SU-DHL-6 (cell line): ENCODE measurements around the gene RPS6KA2.

Experiments used
- H2AFZ ChIP-seq: fragments of 200-600 bp; sonication (generic); 2 replicates; pipeline ENCODE4 v1.6.1; 2014; ENCODE audit warnings: low read depth, mild to moderate bottlenecking, moderate library complexity, mixed read lengths, antibody characterized with exemption, low read length; ENCODE audit not compliant: severe bottlenecking
- H3F3A ChIP-seq: fragments of 200-600 bp; shearing (Covaris generic); 2 replicates; pipeline ENCODE4 v1.6.0; 2016; ENCODE audit warnings: antibody characterized with exemption, mild to moderate bottlenecking; ENCODE audit not compliant: insufficient read depth
- H3K27ac ChIP-seq: fragments of 200-600 bp; sonication (generic); 2 replicates; pipeline ENCODE4 v1.5.1; 2016; ENCODE audit warnings: low read depth, mild to moderate bottlenecking, low read length, moderate library complexity, mixed read lengths
- H3K27me3 ChIP-seq: fragments of 200-600 bp; sonication (generic), shearing (Covaris generic); 2 replicates; pipeline ENCODE4 v1.6.0; 2014; ENCODE audit warnings: mild to moderate bottlenecking, low read length
- H3K36me3 ChIP-seq: fragments of 200-600 bp; sonication (generic); 2 replicates; pipeline ENCODE4 v1.6.1; 2014; ENCODE audit warnings: mild to moderate bottlenecking, low read length, mixed read lengths
- H3K4me2 ChIP-seq: fragments of 300-600, 200-600 bp; shearing (Covaris generic), sonication (generic); 2 replicates; pipeline ENCODE4 v1.6.0; 2014; ENCODE audit warnings: low read length, low read depth, mild to moderate bottlenecking; ENCODE audit not compliant: poor library complexity, severe bottlenecking
- H3K4me3 ChIP-seq: fragments of 200-600 bp; sonication (generic); 2 replicates; pipeline ENCODE4 v1.5.1; 2014; ENCODE audit warnings: antibody characterized with exemption, low read length, mild to moderate bottlenecking, mixed read lengths; ENCODE audit not compliant: insufficient read depth, poor library complexity, severe bottlenecking
- H3K79me2 ChIP-seq: fragments of 200-600 bp; sonication (generic); 2 replicates; pipeline ENCODE4 v1.6.1; 2014; ENCODE audit warnings: mild to moderate bottlenecking, low read length, moderate library complexity; ENCODE audit not compliant: insufficient read depth
- H3K9ac ChIP-seq: fragments of 200-600 bp; sonication (generic); 2 replicates; pipeline ENCODE4 v1.7.0; 2014; ENCODE audit warnings: mild to moderate bottlenecking, low read length
- H3K9me2 ChIP-seq: fragments of 200-600 bp; sonication (generic); replicated peaks from 2 replicates; pipeline ENCODE4 v1.6.1; 2014; ENCODE audit warnings: low read length; ENCODE audit not compliant: insufficient read depth
- H3K9me3 ChIP-seq: fragments of 200-600 bp; sonication (generic); 2 replicates; pipeline ENCODE4 v1.6.1; 2014; ENCODE audit warnings: low read length, mixed read lengths; ENCODE audit not compliant: insufficient read depth
- H4K20me1 ChIP-seq: fragments of 200-600 bp; sonication (generic); 2 replicates; pipeline ENCODE4 v1.6.1; 2014; ENCODE audit warnings: low read depth, mild to moderate bottlenecking, antibody characterized with exemption, low read length, moderate library complexity, mixed read lengths
- CTCF ChIP-seq: fragments of 200-600 bp; sonication (generic); IDR thresholded peaks from one replicate; pipeline ENCODE4 v1.5.1; 2017; ENCODE audit warnings: antibody characterized with exemption, mild to moderate bottlenecking, low read length, moderate library complexity; ENCODE audit not compliant: insufficient read depth, poor library complexity, severe bottlenecking
- EZH2phosphoT487 ChIP-seq: fragments of 200-600 bp; sonication (generic), shearing (Covaris generic); conservative IDR thresholded peaks from 2 replicates; pipeline ENCODE4 v1.6.1; 2018; ENCODE audit warnings: mild to moderate bottlenecking, antibody characterized with exemption, low read length, moderate library complexity, mixed read lengths

RPS6KA2 gene

GRCh38 chr6:166599205-166599604 is 27.8 kb downstream of the RPS6KA2 start:
- H3K79me2 ChIP-seq, result no peaks in the 10 kb centered on the region
- no peak overlapping the region for H3K9ac ChIP-seq

GRCh38 chr6:166598441-166599138 is 28.5 kb downstream of the RPS6KA2 start:
- H2AFZ ChIP-seq, result no peak overlapping the region
- H3K27me3 ChIP-seq, result no peaks in the 10 kb centered on the region
- no peaks in the 10 kb centered on the region for H3K36me3 ChIP-seq
- TF ChIP-seq EZH2phosphoT487, result no peak
- TF ChIP-seq CTCF, result no peak
- no peaks in the 10 kb centered on the region for H3F3A ChIP-seq
- no peak overlapping the region for H3K4me3 ChIP-seq
- no peaks in the 10 kb centered on the region for H3K79me2 ChIP-seq
- no peaks in the 10 kb centered on the region for H3K9me2 ChIP-seq
- H3K27ac ChIP-seq, result no peak overlapping the region
- no peak overlapping the region for H3K9ac ChIP-seq
- no peak overlapping the region for H3K4me2 ChIP-seq
- H3K9me3 ChIP-seq, result no peaks in the 10 kb centered on the region
- H4K20me1 ChIP-seq, result no peaks in the 10 kb centered on the region

More at GRCh38 chr6:166599205-166599604, 27.8 kb downstream of the RPS6KA2 start:
- Histone ChIP-seq H3K9me2 (no peaks in the 10 kb centered on the region), H3K36me3 (no peaks in the 10 kb centered on the region), H3K9me3 (no peaks in the 10 kb centered on the region), H3F3A (no peaks in the 10 kb centered on the region), H3K4me3 (no peak overlapping the region), H4K20me1 (no peaks in the 10 kb centered on the region), H3K4me2 (no peak overlapping the region), H2AFZ (no peak overlapping the region), H3K27me3 (no peaks in the 10 kb centered on the region), H3K27ac (no peak overlapping the region)
- TF ChIP-seq EZH2phosphoT487, result no peak
- TF ChIP-seq CTCF, result no peak

DNA sequence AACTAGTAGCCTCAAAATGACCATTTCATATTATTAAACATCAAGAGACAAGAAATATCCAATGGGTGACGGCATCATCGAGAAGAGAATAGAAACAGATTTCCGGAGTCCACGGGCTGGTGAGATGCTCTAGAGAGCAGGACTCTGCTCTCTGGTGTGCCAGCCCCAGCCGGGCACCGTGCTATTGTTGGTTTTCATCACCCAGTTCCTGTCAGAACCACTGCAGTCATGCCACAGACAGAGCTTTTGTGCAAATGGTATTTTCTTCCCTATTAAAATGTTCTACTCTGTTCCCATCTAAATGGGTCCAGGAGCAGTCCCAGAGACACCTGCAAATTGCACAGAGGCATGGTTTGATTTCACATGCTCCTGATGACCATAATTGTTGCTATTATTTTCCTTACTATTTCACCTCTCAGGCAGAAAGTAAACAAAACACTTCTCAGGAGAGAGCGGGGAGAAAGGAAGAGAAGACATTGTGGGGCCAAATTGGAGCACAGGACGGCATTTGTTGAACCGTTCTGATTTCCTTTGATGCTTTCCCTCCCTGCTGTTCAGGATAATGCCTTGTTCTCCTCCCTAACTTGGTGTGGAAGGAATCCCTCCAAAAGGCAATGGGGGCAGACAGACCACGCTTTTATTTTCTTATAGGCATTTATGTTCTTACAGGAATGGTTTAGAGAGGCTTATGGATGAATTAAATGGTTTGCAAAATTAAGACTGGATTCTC is 29.2 kb downstream of the RPS6KA2 start:
- H3K9me3 ChIP-seq, result no peaks in the 10 kb centered on the region
- no peaks in the 10 kb centered on the region for H3K79me2 ChIP-seq
- H3K4me3 ChIP-seq, result no peak overlapping the region
- no peak overlapping the region for H3K4me2 ChIP-seq
- no peak for TF ChIP-seq EZH2phosphoT487
- TF ChIP-seq CTCF, result no peak
- no peak overlapping the region for H3K9ac ChIP-seq
- no peak overlapping the region for H2AFZ ChIP-seq
- H3K27ac ChIP-seq, result no peak overlapping the region
- H4K20me1 ChIP-seq, result no peaks in the 10 kb centered on the region
- H3F3A ChIP-seq, result no peaks in the 10 kb centered on the region
- no peaks in the 10 kb centered on the region for H3K36me3 ChIP-seq
- no peaks in the 10 kb centered on the region for H3K27me3 ChIP-seq
- no peaks in the 10 kb centered on the region for H3K9me2 ChIP-seq
